Caco-2 (cell line): ENCODE results near the gene LRRC74A. TPM values are rescaled to one million over a fixed set of nuclear protein-coding genes. Genes with fewer than 3 reads are reported as not detected.

Source experiments
- BruUV-seq: library from RNA; stranded (reverse); fragments of 400-500 nt; replicated peaks from 2 replicates; lab custom pipeline; 2021; lab: Mats Ljungman, UMichigan
- CTCF ChIA-PET: fragments of 300-600 bp; sonication (Branson Sonifier 250); formaldehyde crosslinking; loops from one replicate; lab custom pipeline; 2022; ENCODE audit warnings: antibody characterized with exemption; lab: Charles Lee
- POLR2A ChIA-PET: fragments of 300-600 bp; sonication (Branson Sonifier 250); formaldehyde crosslinking; loops from one replicate; lab custom pipeline; 2022; ENCODE audit warnings: antibody characterized with exemption; lab: Charles Lee
- DNase-seq, 2 experiments: peaks; one replicate each; pipeline versions ENCODE4 v3.0.0 to v3.0.0-alpha.2; 2020 to 2022
- H3K27me3 ChIP-seq: replicated peaks from 2 replicates; pipeline ENCODE4 v1.6.0; 2011; ENCODE audit warnings: low read length; ENCODE audit not compliant: control insufficient read depth, insufficient read depth
- H3K36me3 ChIP-seq: 2 replicates; pipeline ENCODE4 v1.5.1; 2011; ENCODE audit warnings: low read length; ENCODE audit not compliant: control insufficient read depth, insufficient read depth
- H3K4me1 ChIP-seq: fragments of 250-450 bp; sonication (Bioruptor Pico); 2 replicates; pipeline ENCODE4 v1.5.1; 2020; ENCODE audit warnings: mild to moderate bottlenecking
- H3K4me3 ChIP-seq: 2 replicates; pipeline ENCODE4 v1.5.1; 2011; ENCODE audit warnings: low read depth, mild to moderate bottlenecking, control low read depth, low read length
- H3K9me3 ChIP-seq: fragments of 250-450 bp; sonication (Bioruptor Pico); 2 replicates; pipeline ENCODE4 v1.5.1; 2020; ENCODE audit warnings: mild to moderate bottlenecking, moderate library complexity
- H3K27ac Mint-ChIP-seq: one replicate; pipeline ENCODE4 v1.8.0; 2022; ENCODE audit warnings: mixed read lengths; ENCODE audit not compliant: unreplicated experiment
- H3K27me3 Mint-ChIP-seq: one replicate; pipeline ENCODE4 v1.8.0; 2022; ENCODE audit warnings: mixed read lengths; ENCODE audit not compliant: insufficient read depth, unreplicated experiment
- H3K36me3 Mint-ChIP-seq: one replicate; pipeline ENCODE4 v1.8.0; 2022; ENCODE audit warnings: mild to moderate bottlenecking, mixed read lengths; ENCODE audit not compliant: insufficient read depth, unreplicated experiment
- H3K4me1 Mint-ChIP-seq: one replicate; pipeline ENCODE4 v1.8.0; 2022; ENCODE audit warnings: low read depth, mixed read lengths; ENCODE audit not compliant: unreplicated experiment
- H3K4me3 Mint-ChIP-seq: one replicate; pipeline ENCODE4 v1.8.0; 2022; ENCODE audit warnings: mild to moderate bottlenecking, moderate library complexity, mixed read lengths; ENCODE audit not compliant: unreplicated experiment
- H3K9me3 Mint-ChIP-seq: one replicate; pipeline ENCODE4 v1.8.0; 2022; ENCODE audit warnings: mixed read lengths; ENCODE audit not compliant: unreplicated experiment
- CTCF ChIP-seq, 2 experiments: fragments of 200-600 bp in 1 of 2; IDR thresholded peaks; 1 replicate in 1 of 2; 2 replicates in 1 of 2; pipeline versions ENCODE4 v1.5.1 to v1.8.0; 2011 to 2022; ENCODE audit warnings: antibody characterized with exemption in 1 of 2, control low read depth in 1 of 2, inconsistent platforms in 1 of 2, low read depth in 1 of 2, low read length in 1 of 2, mild to moderate bottlenecking in 1 of 2, moderate library complexity in 1 of 2; ENCODE audit not compliant: insufficient read depth in 1 of 2, severe bottlenecking in 1 of 2, unreplicated experiment in 1 of 2
- intact Hi-C: fragments of 100-400 bp; cut with micrococcal nuclease; formaldehyde crosslinking; loops from one replicate; pipeline ENCODE4 v1.10.0; 2022; ENCODE audit not compliant: unreplicated experiment
- total RNA-seq: library from RNA; stranded (reverse); gene quantifications from 2 replicates; pipeline ENCODE4 v1.2.3, GENCODE V29; 2022

LRRC74A gene
- total RNA-seq, 1 experiment from 2014 or later = not detected

GRCh38 chr14:76820700-76821099 is 5.5 kb upstream of the LRRC74A start:
- Histone ChIP-seq H3K36me3 (no peaks in the 10 kb centered on the region), H3K9me3 (no peaks in the 10 kb centered on the region), H3K4me1 (no peaks in the 10 kb centered on the region), H3K27me3 (peaks cover 2% of the 10 kb centered on the region; the same call in 1 of the 2 replicates), H3K4me3 (no peak overlapping the region)
- ChIA-PET CTCF (no interaction called here), POLR2A (no interaction called here)
- intact Hi-C loops = no loop called here
- no peak for TF ChIP-seq CTCF (IDR thresholded peaks at IDR 0.05; ENCODE audit: insufficient read depth in 1 of 2, low read depth in 1 of 2, low read length in 1 of 2, severe bottlenecking in 1 of 2, unreplicated experiment in 1 of 2)
- H3K4me3 Mint-ChIP-seq = no peak overlapping the region
- H3K4me1 Mint-ChIP-seq = no peaks in the 10 kb centered on the region
- H3K27me3 Mint-ChIP-seq = peaks cover 8% of the 10 kb centered on the region
- H3K9me3 Mint-ChIP-seq = no peaks in the 10 kb centered on the region
- no peak overlapping the region for H3K27ac Mint-ChIP-seq
- H3K36me3 Mint-ChIP-seq = no peaks in the 10 kb centered on the region
- DNase-seq = no peak
- BruUV-seq = no TSS peak

GRCh38 chr14:76827696-76828296 is 1.6 kb downstream of the LRRC74A start:
- Histone ChIP-seq H3K4me3 (no peak overlapping the region), H3K27me3 (no peaks in the 10 kb centered on the region), H3K36me3 (no peaks in the 10 kb centered on the region), H3K9me3 (peaks cover 6% of the 10 kb centered on the region; the same call in 1 of the 2 replicates), H3K4me1 (no peaks in the 10 kb centered on the region)
- no TSS peak for BruUV-seq
- ChIA-PET CTCF (no interaction called here), POLR2A (no interaction called here)
- Mint-ChIP-seq H3K27ac (no peak overlapping the region), H3K4me3 (no peak overlapping the region), H3K9me3 (no peaks in the 10 kb centered on the region), H3K27me3 (peaks cover 8% of the 10 kb centered on the region), H3K36me3 (no peaks in the 10 kb centered on the region), H3K4me1 (no peaks in the 10 kb centered on the region)
- DNase-seq = no peak
- intact Hi-C loops = no loop called here
- no peak for TF ChIP-seq CTCF (IDR thresholded peaks at IDR 0.05; ENCODE audit: insufficient read depth in 1 of 2, low read depth in 1 of 2, low read length in 1 of 2, severe bottlenecking in 1 of 2, unreplicated experiment in 1 of 2)

GRCh38 chr14:76828339-76829012 is 2.3 kb downstream of the LRRC74A start:
- H3K4me3 Mint-ChIP-seq = no peak overlapping the region
- no peaks in the 10 kb centered on the region for H3K9me3 Mint-ChIP-seq
- Histone ChIP-seq H3K36me3 (no peaks in the 10 kb centered on the region), H3K4me3 (no peak overlapping the region), H3K4me1 (no peaks in the 10 kb centered on the region), H3K9me3 (peaks cover 6% of the 10 kb centered on the region; the same call in 1 of the 2 replicates), H3K27me3 (no peaks in the 10 kb centered on the region)
- no peaks in the 10 kb centered on the region for H3K36me3 Mint-ChIP-seq
- ChIA-PET POLR2A (no interaction called here), CTCF (no interaction called here)
- no TSS peak for BruUV-seq
- DNase-seq = no peak
- no peak overlapping the region for H3K27ac Mint-ChIP-seq
- TF ChIP-seq CTCF (IDR thresholded peaks at IDR 0.05; ENCODE audit: insufficient read depth in 1 of 2, low read depth in 1 of 2, low read length in 1 of 2, severe bottlenecking in 1 of 2, unreplicated experiment in 1 of 2) = no peak
- H3K4me1 Mint-ChIP-seq = no peaks in the 10 kb centered on the region
- intact Hi-C loops = no loop called here
- H3K27me3 Mint-ChIP-seq = peaks cover 8% of the 10 kb centered on the region
